Cardiac fibroblast (primary cell): ENCODE results near the gene TRPM3.

ENCODE experiments used
- DNase-seq, 2 donors: peaks; one replicate each; pipeline versions ENCODE4 v3.0.0 to v3.0.0-alpha.2; 2010; ENCODE audit warnings: low read depth in 2 of 2
- H3K4me3 ChIP-seq, 2 donors: replicated peaks in 1 of 2; 1 replicate in 1 of 2; 2 replicates in 1 of 2; pipeline ENCODE4 v1.5.1; 2011; ENCODE audit warnings: low read depth in 2 of 2, low read length in 2 of 2, mild to moderate bottlenecking in 2 of 2, moderate library complexity in 1 of 2
- TF ChIP-seq, protein P1 (sequence below): IDR thresholded peaks from one replicate; pipeline ENCODE4 v1.5.1; 2011; ENCODE audit warnings: low read depth, mild to moderate bottlenecking, low read length, inconsistent platforms

Gene TRPM3

DNA sequence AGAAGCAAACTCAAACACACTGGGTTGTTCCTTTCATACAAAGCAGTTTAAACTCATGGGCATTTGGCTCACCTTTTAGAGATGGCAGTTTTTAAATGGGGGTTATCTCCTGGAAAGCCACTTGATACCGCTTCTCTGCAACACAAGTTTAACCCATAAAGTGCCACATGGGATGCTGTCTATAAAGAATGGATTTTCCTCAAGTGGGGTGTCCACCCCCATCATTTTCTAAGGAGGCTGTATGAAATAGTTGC is 528 bp upstream of the TRPM3 start:
- no peak overlapping the region for H3K4me3 ChIP-seq
- no peak for DNase-seq
- TF ChIP-seq, protein P1, sequence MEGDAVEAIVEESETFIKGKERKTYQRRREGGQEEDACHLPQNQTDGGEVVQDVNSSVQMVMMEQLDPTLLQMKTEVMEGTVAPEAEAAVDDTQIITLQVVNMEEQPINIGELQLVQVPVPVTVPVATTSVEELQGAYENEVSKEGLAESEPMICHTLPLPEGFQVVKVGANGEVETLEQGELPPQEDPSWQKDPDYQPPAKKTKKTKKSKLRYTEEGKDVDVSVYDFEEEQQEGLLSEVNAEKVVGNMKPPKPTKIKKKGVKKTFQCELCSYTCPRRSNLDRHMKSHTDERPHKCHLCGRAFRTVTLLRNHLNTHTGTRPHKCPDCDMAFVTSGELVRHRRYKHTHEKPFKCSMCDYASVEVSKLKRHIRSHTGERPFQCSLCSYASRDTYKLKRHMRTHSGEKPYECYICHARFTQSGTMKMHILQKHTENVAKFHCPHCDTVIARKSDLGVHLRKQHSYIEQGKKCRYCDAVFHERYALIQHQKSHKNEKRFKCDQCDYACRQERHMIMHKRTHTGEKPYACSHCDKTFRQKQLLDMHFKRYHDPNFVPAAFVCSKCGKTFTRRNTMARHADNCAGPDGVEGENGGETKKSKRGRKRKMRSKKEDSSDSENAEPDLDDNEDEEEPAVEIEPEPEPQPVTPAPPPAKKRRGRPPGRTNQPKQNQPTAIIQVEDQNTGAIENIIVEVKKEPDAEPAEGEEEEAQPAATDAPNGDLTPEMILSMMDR = no peak

DNA sequence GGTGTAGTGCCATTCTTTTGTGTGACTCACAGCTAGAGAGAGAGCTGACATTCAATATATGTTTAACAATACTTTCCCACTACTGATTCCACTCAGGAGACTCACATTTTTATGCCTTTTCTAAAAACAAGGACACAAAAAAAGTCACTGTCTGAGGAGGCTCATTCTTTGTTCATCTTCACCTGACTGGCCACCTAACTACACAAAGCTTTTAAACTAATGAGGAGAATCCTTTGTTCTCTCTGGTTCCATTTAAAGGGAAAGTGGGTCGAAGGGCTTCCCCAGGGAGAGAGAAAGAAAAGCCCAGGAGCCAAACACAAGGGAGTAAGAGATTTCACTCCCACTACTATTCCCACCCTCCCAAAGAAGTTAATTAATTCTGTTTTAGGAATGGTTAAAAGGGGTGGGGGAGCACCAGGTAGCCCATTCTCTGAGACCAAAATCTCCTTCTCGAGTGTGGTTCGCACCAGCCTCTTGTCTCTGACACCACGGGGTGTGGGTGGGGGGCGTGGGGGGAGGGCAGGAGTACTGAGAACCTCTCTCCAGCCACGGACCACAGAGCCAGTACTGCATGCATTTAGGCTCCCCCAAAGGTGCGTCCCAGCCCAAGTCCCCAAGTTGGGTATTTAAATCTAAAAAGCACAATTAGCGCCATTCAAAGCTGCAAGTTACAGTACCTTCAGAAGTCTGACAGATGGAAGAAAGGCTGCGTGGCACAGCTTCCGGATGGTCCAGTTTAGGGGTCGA is 747 bp downstream of the TRPM3 start:
- H3K4me3 ChIP-seq = no peak overlapping the region
- no peak for DNase-seq
- TF ChIP-seq, protein P1 = no peak

DNA sequence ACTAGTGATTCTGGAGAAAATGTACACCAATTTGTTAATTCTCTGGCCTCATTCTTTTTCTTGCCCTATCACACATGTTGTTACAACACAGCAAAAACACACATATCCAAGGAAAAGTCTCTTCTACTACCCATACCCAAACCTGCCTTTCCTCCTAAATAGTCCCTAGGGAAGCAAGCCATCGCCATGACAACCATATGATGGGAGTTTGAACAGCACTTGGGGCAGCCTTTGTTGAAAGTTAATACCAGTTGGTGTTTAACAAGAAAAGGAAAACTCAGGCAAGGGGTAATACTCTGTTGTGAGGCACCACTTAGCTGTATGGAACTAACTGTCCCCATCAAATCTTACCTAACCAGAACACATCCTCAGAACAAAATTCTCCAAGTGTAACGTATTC is 1.7 kb downstream of the TRPM3 start:
- no peak overlapping the region for H3K4me3 ChIP-seq
- TF ChIP-seq, protein P1 = no peak
- no peak for DNase-seq

DNA sequence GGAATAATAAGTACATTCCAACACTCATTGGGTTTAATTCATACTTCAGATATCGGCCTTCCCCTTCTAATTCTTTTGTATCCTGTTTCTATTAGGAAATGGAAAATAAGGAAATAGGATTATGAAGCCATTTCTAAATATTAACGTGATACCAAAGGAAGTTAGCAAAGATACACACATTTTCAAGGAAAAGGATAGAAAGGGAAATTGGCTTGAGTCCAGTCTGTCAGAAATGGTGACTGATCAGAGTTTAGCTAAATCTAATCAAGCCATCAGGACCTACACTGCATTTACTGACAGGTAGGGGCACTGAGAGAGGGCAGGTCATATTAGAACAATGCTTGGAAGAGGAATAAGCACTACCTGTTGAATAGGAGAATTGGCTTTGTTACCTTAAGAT is 3.1 kb downstream of the TRPM3 start:
- TF ChIP-seq, protein P1 = no peak
- no peak overlapping the region for H3K4me3 ChIP-seq

DNA sequence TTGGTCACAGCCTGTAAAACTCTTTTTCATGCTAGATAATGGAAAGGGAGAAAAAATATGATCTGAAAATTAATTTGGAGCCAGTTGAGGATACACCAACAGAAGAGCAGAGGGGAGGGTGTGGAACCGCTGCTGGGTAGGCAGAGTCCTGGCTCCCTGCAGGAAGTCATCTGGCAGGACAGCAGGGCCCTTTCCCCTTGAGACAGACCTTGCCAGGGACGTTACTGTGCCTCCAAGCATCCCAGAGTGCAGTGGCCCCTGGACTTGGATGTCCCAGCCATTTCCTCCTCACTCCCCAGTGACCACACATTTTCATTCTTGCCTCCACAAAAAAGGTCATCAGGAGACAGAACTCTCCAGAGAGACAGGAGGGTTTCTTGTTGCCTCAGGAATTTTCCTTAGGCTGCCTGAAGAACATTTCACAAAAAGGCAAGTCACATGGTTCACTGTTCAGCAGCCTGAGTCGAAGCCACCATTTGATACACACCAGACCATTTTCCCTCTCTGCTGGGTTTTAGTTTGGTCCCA is 5.9 kb downstream of the TRPM3 start:
- no peak for DNase-seq
- H3K4me3 ChIP-seq = no peak overlapping the region
- TF ChIP-seq, protein P1 = no peak

More for the DNA sequence above, 3.1 kb downstream of the TRPM3 start:
- DNase-seq = no peak

DNA sequence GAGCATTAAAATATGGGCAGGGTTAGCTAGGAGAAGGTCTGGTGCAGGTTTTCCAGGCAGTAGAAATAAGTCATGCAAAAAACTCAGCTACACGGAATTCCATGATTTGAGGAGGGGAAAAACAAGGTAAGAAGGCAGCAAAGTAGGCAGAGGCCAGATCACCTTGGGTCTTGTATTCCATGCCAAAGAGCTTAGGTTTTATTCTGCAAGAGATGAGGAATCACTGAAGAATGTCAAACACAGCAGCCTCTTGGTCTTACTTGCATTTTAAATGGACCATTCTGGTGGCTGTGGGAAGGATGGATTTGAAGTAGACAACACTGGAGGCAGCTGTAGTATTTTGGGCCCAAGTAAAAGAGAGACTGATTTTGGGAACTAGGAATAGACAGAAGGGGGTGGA is 8.6 kb downstream of the TRPM3 start:
- TF ChIP-seq, protein P1 = no peak
- H3K4me3 ChIP-seq = no peak overlapping the region
- no peak for DNase-seq

DNA sequence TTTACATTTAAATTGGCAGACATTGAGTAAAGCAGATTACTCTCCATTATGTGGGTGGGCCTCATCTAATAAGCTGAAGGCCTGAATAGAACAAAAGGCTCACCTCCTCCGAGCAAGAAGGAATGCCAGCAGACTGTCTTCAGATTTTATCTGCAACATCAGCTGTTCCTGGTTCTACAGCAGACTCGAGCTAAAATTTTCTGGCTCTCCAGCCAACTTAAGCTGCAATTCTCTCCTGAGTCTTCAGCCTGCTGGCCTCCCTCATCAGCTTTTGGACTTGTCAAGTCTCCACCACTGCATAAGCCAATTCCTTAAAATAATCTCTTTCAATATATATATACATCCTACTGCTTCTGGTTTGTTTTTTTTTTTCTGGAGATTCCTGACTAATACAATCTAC is 12.5 kb downstream of the TRPM3 start:
- no peak for DNase-seq
- no peak overlapping the region for H3K4me3 ChIP-seq
- TF ChIP-seq, protein P1 = no peak
